GM11168 (cell line): ENCODE measurements around the gene ANO8.
"Not testable (repeated sequence)": the region's sequence is repeated elsewhere in the genome, so short reads cannot be mapped to it uniquely, and the experiment has no call there.

Experiments used
- in situ Hi-C: fragments of 300-500 bp; cut with MboI; formaldehyde crosslinking; loops from one replicate; pipeline ENCODE4 v1.12.0; 2022; ENCODE audit warnings: low sequenced_read_pairs; ENCODE audit not compliant: unreplicated experiment

The ANO8 gene, protein sequence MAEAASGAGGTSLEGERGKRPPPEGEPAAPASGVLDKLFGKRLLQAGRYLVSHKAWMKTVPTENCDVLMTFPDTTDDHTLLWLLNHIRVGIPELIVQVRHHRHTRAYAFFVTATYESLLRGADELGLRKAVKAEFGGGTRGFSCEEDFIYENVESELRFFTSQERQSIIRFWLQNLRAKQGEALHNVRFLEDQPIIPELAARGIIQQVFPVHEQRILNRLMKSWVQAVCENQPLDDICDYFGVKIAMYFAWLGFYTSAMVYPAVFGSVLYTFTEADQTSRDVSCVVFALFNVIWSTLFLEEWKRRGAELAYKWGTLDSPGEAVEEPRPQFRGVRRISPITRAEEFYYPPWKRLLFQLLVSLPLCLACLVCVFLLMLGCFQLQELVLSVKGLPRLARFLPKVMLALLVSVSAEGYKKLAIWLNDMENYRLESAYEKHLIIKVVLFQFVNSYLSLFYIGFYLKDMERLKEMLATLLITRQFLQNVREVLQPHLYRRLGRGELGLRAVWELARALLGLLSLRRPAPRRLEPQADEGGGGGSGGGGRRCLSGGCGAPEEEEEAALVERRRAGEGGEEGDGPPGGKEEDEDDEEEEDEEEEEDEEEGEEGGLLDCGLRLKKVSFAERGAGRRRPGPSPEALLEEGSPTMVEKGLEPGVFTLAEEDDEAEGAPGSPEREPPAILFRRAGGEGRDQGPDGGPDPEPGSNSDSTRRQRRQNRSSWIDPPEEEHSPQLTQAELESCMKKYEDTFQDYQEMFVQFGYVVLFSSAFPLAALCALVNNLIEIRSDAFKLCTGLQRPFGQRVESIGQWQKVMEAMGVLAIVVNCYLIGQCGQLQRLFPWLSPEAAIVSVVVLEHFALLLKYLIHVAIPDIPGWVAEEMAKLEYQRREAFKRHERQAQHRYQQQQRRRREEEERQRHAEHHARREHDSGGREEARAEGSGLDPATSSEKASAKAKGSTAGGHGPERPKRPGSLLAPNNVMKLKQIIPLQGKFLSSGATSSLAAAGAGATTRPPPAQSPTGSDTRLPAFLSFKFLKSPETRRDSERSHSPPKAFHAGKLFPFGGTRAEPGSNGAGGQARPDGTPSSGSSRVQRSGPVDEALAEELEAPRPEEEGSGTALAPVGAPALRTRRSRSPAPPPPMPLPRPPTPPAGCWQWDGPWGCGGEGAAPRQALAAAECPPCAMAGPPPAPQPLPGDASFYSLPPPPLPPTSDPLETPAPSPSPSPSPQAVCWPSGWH

GRCh38 chr19:17334414-17335409 lies at the start of gene ANO8:
Gene ANO8 (minus strand): TSS chr19:17334855. CDS start chr19:17334670, 185 bp downstream.
- in situ Hi-C loops, result no loop called here

DNA sequence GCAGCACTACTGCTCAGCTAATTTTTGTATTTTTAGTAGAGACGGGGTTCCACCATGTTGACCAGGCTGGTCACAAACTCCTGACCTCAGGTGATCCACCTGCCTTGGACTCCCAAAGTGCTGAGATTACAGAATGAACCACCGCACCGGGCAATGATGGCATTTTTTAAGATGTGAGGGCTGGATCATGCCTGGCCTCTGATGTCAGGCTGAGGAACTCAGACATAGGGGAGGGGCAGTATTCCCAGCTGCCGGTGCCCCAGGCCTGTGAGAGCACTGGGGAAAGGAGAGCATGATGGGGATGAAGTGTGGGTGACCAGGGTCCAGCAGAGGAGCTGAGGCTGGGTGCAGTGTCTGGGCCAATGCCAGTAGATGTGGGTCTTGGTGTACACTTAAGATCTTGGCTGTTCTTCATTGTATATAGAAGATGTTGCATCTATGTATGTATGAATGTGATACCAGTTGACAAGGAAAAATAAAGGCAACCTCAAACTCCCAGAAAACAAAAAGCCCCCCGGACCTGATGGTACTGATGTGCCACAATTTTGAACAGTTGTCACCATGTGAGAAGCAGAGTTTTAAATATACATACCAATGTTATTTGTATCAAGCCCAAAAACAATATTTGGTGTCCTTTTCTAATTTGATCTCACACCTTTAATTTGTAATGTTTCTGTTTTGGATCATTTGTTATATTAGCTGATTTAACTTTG lies 45.9 kb upstream of the ANO8 start:
- in situ Hi-C loops, result no loop called here

DNA sequence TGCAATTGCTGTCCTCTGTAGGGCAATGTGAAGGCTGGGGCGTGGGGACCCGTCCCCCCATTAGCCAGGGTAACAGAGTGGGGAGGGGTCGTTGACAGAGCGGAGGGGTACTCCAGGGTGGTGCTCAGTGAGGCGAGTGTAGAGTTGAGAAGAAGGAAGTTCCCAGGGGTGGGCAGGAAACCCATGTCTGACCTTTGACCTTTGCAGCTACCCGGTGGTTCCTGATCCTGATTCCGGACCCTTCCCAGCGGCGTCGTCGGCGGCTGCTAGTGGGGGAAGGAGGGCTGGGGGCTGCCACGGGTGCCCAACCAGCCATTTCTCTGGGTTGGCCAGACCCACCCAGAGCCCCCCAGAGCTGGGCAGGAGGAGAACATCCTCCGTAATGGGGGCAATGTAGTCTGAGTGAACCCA lies 44.6 kb upstream of the ANO8 start:
- in situ Hi-C loops, result no loop called here

- in situ Hi-C loops, result no loop called here
Measured at GRCh38 chr19:17378271-17378670, 43.6 kb upstream of the ANO8 start.

- in situ Hi-C loops, result no loop called here
Measured at GRCh38 chr19:17376935-17377600, 42.4 kb upstream of the ANO8 start, which contains the start of gene PLVAP. Gene PLVAP (minus strand): TSS chr19:17377342. CDS start chr19:17377288, 54 bp downstream.

- in situ Hi-C loops, result no loop called here
Measured at GRCh38 chr19:17370026-17370587, 35.5 kb upstream of the ANO8 start.

- in situ Hi-C loops, result no loop called here
Measured at GRCh38 chr19:17365361-17365760, 30.7 kb upstream of the ANO8 start.

DNA sequence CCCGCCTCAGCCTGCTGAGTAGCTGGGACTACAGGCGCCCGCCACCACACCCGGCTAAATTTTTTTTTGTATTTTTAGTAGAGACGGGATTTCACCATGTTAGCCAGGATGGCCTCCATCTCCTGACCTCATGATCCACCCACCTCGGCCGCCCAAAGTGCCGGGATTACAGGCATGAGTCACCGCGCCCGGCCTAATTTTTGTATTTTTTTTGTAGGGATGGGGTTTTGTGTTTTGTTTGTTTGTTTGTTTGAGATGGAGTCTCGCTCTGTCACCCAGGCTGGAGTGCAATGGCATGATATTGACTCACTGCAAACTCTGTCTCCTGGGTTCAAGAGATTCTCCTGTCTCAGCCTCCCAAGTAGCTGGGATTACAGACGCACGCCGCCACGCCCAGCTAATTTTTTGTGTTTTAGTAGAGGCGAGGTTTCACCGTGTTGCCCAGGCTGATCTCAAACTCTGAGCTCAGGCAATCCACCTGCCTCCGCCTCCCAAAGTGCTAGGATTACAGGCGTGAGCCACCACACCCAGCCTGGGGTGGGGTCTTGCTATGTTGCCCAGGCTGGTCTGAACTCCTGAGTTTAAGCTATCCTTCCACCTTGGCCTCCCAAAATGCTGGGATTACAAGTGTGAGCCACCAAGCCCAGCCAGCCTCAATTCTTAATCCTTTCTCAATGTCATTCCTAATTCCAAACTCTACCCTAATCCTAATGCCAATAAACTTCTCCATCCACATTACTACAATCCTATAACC lies 29.4 kb upstream of the ANO8 start:
- in situ Hi-C loops, result not testable (repeated sequence)

DNA sequence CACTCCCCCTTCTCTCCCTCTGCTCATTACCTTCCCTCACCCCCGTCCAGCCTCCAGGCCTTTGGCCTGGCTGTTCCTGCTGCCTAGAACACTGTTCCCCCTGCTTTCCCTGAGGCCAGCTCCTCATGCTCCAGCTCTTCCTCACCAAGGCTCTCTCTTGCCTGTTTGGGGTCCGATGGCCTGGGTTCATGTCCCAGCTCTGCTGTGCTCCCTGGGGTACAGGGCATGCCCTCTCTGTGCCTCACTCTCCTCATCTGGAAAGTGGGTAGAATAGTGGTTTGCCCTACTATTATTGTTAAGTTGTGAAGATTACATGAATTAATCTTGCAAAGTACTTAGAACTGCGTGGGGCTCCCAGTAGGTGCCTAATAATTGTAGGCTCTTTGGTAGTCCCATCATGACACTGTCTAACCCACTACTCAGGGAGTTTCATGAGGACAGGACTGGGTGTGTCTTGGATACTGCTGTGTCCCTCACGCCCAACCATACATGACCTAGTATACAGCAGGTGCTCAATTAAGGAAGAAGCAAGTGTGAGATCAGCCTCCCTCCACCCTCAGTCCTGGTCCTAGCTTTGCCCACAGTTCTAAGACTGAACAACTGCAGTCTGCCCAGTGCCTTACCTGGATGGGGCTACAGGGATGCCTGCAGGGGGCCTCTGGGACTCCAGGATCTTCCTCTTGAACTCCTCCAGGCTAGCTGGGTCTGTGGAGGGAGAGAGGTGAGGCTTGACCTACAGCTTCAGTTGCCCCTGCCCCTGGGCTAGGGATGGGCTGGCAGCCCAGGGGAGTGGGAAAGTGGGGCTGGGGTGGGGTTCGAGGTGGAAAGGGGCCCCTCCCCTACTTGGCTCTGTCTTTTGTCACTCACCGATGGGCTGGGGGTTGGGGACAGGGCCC lies 25.5 kb upstream of the ANO8 start:
- in situ Hi-C loops, result no loop called here

GRCh38 chr19:17358395-17358794 lies 23.7 kb upstream of the ANO8 start:
- in situ Hi-C loops, result no loop called here

GRCh38 chr19:17357724-17358123 lies 23.1 kb upstream of the ANO8 start:
- in situ Hi-C loops, result no loop called here

DNA sequence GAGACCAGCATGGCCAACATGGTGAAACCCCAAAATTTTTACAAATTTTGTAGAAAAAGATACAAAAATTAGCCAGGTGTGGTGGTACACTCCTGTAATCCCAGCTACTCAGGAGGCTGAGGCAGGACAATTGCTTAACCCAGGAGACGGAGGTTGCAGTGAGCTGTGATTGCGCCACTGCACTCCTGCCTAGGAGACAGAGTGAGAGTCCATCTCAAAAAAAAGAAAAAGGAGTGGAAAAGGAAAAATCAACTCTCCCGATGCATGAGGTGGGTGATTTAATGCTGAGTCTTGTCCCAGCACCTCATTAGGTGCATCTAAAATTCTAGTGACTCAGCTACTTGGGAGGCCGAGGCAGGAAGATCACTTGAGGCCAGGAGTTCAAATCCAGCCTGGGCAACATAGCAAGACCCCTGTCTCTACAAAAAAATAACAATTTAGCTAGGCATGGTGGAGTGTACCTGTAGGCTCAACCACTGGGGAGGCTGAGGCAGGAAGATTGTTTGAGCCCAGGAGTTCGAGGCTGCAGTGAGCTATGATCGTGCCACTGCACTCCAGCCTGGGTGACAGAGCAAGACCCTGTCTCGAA lies 22.5 kb upstream of the ANO8 start:
- in situ Hi-C loops, result no loop called here

- in situ Hi-C loops, result no loop called here
Measured at GRCh38 chr19:17353386-17353785, 18.7 kb upstream of the ANO8 start.

GRCh38 chr19:17352608-17353280 lies 18.1 kb upstream of the ANO8 start:
- in situ Hi-C loops, result no loop called here

- in situ Hi-C loops, result no loop called here
Measured at GRCh38 chr19:17351815-17352435, 17.3 kb upstream of the ANO8 start.
